Hippocampal formation (tissue), 2 donors: ENCODE measurements around the gene HOXA2.

Experiments
- DNase-seq, 2 donors: peaks; one replicate each; lab custom pipeline; 2025; lab: John Stamatoyannopoulos, UW

HOXA2 gene

GRCh38 chr7:27111751-27112277, 9.3 kb upstream of the HOXA2 start:
- DNase-seq: no peak

- DNase-seq: no peak
These were observed 8.7 kb upstream of the HOXA2 start for GRCh38 chr7:27111042-27111750.

GRCh38 chr7:27110186-27111031, 7.9 kb upstream of the HOXA2 start:
- DNase-seq: no peak

GRCh38 chr7:27109466-27110185, 7.1 kb upstream of the HOXA2 start:
- DNase-seq: no peak

DNA sequence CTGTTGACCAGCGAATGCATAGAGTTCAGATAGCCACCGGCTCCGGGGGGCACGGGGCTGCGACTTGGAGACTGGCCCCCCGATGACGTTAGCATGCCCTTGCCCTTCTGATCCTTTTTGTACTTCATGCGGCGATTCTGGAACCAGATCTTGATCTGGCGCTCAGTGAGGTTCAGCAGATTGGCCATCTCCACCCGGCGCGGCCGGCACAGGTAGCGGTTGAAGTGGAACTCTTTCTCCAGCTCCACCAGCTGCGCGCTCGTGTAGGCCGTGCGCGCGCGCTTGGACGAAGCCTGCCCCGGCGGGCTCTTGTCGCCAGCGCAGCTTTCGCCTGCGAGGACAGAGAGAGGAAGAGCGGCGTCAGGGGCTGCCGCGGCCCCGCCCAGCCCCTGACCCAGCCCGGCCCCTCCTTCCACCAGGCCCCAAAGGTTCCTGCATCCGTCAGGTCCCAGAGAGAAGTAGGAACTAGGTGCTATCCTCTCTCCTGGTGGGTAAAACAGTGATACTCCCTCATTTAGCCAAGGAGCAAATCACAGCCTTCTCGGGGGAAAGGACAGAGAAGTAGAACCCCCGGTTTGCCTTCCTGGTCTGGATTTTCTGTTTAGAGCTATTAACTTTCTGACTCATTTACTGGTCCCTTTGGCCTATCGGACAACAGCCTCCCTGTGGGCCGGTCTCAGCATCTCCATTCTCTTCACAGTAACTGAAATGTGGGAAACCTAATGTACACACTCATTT, 6.1 kb upstream of the HOXA2 start:
- no peak for DNase-seq

DNA sequence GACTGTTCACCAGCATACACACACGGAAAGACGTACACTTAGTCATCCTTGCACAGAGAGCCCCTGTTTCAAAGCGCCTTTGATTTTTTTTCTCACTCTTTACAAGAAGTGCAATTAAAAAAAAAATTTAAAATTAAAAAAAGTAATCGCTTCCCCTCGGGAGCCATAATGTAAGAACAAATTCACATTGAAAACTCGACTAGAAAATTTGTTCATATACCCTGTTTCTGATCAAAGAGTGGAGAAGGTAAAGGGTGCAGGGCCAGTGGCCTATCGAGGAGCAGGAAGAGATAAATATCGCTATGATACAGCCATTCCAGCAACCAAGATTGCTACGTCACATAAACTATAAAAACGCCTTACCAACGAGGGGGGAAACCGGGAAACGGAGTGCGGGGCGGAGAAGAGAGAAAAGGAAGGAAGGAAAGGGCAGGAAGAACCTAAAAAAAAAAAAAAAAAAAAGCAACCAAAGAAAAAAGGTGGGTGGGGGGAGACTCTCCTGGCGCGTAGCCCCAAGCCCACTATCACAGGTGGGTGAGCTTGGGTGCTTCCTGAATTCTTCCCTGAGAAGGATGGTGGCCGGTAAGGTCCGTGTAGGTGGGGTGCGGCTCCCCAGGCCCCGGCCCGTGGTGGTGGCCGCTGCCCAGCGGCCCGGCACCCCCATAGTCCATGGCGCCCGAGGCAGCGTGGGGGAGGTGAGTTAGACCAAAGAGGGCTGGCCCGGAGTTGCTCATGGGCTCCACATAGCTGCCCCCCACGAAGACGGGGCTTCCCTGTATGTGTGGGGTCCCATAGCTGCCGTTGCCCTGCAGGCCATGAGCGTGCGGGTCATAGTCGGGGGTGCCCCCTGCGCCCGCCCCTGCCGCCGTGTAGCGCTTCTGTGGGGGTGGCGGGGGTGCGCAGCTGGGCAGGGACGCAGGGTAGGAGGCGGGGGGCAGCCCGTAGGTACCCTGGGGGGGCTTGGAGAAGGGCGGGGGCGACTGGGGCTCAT, 5.2 kb upstream of the HOXA2 start:
- no peak for DNase-seq

DNA sequence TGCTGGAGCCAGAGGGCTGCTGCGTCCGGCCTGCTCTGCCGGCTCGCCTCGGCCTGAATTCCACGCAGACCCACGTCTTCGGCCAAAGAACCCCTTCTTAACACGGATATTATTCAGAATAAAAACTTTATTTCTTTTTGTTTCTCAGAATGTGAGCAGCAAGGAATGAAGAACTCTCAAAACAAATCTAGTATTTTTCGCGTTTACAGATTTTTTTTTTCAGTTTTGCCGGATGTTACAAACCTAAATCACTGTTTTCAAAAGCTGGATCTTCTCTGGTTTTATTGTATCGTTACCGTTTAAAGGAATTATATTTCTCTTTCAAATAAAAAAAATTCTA, 4.4 kb upstream of the HOXA2 start:
- no peak for DNase-seq

DNA sequence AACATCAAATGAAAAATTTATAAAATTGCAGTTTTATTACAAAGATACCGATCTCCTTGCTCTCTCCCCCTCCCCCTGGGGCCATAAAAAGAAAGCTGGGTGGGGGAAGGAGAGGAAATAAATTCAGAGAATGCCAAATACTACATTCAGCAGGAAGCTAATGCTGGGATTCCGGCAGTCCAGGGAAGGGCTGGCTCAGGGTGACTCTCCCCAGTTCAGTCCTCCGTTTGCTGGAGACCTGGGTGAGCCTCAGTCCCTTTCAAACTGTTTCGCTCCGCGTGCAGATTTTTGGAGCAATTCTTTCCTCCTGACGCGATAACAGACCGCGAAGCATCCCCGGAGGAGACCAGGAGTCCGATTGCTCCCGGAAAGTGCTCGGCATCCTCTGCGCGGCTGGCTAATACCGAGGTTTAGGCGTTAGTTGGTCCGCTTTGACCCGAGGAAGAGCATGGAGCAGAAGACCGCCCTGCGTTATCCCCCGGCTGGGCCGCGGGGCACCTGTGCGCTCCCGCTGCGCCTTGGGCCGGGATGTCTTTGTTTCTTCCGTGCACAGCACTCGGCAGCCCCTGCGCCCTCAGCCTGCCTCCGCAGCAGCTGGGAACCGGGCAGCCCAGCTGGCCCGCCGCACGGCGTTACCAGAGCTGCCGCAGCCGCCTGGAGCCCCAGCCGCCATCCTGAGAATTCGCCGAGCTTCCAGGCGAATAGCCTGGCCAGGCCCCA, 3.9 kb upstream of the HOXA2 start:
- DNase-seq: no peak

DNA sequence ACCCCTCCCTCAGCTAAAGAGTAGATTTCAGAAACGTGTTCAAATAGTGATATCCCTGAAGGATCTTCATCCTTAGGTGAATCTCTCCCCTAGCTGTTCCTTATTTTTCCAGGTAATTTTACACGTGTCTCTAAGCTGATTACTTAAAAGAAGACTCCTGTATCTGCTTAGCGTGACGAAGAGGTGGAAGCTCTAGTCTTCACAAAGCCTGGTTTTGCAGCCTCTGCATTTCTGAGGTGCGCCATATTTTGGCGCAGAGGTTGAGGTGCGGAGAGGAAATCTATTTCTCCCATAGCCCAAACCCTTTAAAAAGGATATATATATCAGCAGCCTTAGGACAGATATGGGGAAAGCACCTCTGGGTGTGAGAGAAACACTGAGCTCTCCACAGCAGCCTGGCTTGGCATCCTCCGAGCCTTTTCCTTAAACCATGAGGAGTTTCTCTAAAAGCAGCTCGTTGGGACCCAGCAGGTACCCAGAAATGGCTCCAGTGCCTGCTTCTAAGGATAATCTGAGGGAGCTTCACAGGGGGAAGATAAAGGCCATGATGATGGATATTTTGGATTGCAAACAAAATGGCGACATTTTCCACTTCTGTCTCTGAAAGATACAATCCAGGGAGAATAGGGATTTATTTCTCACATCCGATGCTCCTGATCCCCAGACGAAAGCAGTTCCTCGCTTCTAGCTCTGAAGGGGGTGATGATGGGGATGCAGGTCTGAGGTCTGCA, 3.0 kb upstream of the HOXA2 start:
- DNase-seq: no peak

GRCh38 chr7:27104341-27105058, 2.0 kb upstream of the HOXA2 start:
- DNase-seq: no peak

GRCh38 chr7:27103489-27104226, 1.2 kb upstream of the HOXA2 start:
- DNase-seq: no peak

- DNase-seq: no peak
These were observed 414 bp downstream of the HOXA2 start for GRCh38 chr7:27101957-27102580.

GRCh38 chr7:27101171-27101956, 1.1 kb downstream of the HOXA2 start:
- no peak for DNase-seq

DNA sequence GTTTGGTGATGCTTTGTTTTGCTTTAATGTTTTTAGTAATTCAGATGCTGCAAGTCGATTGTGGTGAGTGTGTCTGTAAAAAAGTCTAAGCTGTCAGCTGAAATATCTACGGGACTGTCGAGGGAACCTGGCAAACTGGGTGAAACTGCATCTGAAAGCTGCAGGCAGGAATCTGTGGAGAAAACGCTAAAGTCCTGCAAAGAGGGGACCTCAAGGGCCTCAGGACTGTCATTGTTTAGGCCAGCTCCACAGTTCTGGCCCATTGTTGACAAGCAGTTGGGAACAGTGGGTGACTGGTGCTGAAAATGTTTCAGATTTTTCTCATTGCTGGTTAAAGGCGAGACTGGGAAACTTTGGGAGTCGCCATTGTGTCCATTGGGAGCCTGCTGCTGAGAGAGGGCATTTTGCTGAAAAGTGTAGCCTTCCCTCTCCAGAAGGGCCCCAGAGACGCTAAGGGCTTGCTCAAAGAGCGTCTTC, 1.8 kb downstream of the HOXA2 start:
- DNase-seq: no peak

DNA sequence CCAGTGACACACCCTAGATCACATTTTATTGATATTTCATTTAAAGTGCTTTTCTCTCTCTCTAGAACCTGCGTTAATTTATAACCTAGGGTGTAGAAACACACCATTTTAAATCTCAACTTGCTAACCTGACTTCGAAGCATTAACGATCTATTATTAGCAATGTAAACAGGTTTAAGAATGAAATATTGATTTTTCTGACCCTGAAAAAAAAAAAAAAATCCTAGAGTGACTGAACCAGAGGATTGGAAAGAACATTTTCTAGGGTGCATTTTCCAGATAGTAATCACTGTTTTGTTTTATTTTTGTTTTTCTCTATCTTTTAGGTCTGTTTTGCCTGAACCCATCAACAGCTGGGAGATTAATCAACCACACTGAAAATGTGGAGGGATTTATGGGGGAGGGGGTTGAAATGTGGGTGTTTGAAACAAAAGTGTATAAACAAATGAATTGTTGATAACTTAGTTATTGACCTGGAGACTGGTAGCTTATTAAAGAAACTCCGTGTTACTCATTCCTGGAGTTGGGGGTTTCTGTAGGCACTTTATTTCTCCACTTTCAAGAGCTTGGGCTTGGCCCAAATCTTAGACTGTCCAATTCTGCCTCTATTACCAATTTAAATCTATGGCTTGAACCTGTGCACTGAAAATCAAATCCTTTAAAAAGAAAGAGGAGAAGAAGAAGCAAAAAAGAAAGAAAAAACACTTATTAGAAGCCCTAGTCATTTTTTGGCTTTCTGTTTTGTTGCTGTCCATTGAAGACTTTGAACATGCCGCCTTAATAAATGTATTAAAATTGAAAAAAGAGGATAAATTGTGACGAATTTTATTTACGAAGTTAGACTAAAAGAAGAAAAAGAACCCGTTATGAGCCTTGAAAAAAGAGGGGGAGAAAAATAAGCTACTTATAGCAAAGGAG, 2.8 kb downstream of the HOXA2 start:
- no peak for DNase-seq
